DMS153 treated with DMSO at 0.1 percent for 48 hours (cell line): ENCODE data around the gene USP7.

Source experiments
- DNase-seq: peaks from one replicate; lab custom pipeline; 2025; ENCODE audit not compliant: unreplicated experiment; lab: John Stamatoyannopoulos, UW

The USP7 gene

DNA sequence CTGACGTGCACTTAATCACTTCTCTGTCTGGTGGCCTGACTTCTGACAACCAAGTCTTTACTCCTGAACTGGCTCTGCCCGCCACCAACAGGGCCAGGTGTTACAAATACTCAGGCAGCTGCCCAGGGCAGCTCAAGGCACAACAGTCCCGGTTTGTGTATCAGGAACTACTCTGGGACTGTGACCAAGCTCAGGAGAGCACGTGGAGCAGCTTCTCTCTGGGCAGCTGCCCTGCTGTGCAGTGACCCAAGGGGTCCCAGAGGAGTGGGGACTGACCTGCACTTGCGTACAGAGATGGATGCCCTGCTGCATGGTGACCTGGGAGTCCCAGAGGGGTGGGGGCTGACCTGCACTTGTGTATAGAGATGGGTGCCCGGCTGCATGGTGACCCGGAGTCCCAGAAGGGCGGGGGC is 59.7 kb downstream of the USP7 start:
- no peak for DNase-seq

DNA sequence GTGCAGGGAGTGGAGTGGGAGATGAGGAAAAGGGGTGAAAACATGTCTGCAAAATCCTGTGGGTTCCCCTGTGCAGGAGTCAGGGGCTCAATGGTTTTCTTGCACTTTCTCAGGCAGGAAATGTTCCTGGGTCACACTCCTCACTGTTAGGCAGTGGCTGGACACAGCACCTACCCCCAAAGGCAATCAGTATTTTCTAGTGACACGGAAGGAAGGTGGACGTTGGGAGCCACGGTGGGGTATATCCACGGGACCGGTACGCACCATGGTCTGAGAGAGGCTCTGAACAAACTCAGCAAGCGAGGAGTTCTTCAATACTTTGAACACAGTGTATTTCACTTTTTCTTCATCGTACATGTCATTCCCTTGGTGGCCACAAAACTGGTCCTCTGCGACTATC is 60.7 kb downstream of the USP7 start:
- no peak for DNase-seq

DNA sequence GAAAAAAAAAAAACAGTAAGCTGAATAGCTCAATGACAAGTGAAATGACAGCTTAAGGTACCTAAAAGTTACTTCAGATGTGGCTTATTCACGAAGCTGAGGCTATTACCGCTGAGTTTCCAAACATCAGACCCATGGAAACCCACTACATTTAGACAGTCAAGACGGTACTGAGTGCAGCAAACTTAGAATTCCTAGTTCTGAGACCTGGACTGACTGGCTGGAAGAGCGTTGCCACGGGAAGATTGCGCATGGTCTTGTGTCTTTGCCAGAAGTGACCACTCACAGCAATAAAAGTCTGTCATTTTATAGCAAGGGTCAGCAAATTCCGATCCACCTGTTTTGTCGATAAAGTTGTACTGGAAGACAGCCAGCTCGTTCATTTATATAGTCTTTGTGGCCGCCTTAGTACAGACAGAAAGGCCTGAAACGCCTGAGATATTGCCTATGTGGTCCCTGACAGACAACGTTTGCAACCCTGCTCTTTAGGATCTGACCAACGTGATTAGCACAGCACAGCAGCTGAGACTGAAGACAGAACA is 62.3 kb downstream of the USP7 start:
- no peak for DNase-seq

DNA sequence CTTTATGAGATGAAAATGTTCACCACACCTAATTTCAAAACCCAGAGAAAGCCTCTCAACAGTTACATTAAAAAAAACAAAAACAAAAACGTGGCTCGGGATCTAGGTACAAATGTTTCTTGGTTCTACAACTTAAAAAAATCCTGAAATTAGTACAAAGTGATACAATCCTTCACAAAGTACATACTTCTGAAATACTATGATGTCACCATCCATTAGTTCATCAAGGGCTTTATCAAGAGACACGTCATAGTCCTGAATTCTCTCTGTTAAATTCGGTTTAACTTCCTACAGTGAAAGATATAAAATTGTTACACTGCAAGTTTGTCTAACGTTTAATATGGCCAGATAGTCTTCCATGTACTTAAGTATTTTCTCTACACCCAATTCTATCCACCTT is 63.4 kb downstream of the USP7 start:
- DNase-seq: no peak

DNA sequence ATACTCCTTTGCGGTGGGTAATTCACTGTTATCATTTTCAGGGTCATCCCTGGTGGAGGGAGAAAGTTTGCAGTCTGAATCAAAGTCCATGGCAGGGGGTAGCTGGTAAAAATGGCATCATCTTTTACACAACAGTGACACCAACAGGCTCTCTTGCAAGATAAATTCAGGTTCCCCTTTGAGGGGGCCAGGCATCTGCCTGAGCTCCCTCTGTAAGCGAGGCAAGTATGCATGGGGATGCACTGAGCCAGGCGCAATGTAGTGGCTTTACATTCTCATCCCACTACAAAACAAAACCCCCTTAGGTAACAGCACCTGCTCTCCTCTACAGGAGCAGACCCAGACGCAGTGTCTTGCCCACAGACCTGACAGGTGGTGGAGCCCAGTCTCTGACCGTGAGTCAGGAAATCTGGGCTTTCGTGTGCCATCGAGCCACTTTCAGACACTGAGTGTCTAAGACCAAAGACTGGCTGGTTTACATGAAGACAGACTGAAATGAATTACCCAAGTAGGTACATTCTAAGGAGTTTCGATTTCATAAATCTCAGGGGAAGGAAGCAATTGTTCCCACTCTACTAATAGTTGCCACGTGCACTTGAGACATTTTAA is 63.9 kb downstream of the USP7 start:
- no peak for DNase-seq

DNA sequence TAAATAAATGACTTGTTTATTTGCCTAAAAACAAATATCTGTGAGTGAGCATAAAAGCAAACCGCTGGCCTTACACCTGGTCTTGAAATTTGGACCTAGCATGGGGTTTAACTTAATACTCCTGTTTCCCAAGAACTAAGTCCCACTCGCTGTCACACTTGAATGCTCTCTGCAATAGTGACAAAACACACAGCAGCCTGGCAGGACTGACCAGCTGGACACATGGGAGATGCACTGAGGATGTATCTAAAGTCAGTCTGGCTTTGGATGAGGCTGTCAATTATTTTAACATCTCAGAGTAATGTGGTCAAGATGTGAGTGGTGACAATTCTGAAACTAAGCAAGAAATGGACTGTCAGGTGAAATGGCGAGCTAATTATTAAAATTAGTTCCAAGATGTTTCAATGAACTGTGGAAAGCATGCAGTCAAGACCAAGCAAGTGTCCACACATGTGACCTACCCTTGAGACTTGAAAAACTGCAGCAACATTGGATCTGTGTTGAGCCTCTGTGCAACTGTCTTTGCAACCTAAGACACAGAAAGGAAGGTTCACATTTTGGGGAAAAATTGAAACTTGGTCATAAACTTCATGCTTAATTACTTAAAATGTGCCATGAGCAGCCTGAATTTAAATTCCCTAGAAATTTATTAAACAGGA is 64.9 kb downstream of the USP7 start:
- DNase-seq: no peak

DNA sequence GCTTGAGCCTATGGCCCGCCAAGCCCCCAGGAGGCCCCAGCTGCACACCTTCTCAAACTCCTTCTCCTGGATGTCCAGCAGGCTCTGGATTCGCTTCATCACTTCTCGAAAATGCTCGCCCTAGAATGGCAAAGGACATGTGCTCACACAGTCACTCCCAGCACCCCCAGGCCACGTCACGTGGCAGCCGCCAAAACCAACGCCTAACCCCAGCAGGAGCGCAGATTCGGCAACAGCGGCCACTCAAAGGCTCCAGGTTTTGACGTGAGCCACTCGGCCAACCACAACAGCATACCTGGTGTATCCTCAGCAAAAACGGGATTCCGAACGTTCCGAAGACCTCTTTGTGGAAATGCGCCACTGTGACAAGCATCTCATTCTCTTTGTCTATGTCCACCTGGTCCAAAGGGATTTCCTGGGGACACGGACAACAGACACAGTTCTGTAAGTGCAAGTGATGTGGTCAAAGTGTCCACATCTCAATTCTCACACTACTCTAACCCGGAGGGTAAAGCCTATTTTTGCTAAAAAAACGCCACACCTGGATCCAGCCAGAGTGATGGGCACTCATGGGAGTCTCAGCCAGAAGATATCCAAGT is 68.9 kb downstream of the USP7 start:
- no peak for DNase-seq

DNA sequence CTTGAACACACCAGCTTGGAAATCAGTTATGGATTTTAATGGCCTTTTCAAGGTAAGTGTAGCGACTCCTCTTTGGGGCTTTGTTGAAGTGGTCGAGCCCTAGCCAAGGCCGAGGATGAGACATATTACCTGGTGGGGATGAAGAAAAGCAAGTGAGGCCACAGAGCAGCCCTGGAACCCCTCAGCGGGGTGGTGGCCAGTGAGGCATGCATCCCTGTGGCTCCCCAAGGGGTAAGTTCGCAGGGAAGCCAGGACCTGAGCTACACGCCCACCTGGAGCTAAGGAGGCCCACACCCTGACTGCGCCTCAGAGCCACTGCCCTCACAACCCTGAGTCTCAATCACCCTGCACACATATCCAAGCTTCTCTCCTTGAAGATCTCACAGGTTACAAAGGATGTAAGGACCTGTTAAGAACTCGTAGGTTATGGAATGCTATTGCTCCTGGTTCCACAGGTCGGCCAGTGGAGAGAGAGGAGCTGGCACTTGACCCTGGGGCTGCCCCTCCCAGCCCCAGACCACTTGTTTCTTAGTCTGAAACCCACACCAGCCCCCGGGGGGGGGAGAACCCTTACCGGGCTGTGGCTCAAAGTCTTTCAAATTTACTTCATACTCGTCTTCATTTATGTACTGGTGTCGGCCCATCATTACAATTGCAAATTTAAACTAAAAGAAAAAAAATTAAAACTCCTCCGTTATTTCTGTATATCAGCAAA is 69.6 kb downstream of the USP7 start:
- DNase-seq: no peak

DNA sequence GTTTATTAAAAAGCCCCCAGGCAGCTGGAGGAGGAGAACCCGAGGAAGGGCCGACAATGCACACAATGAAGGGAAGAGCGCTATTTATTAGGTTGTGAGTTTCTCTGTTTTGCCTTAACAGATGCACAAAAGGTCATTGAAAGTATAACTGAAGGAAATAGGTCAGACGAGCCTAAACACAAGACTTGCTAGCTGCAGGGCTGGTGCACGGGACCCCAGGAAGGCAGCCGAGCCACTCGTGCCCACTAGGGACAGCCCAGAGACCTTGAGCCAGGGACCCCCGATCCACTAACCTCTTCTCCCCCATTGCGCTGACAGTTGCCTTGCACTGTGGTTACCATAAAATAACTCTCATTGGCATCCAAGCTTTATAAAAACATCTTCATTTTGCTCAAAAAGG is 70.3 kb downstream of the USP7 start:
- no peak for DNase-seq

DNA sequence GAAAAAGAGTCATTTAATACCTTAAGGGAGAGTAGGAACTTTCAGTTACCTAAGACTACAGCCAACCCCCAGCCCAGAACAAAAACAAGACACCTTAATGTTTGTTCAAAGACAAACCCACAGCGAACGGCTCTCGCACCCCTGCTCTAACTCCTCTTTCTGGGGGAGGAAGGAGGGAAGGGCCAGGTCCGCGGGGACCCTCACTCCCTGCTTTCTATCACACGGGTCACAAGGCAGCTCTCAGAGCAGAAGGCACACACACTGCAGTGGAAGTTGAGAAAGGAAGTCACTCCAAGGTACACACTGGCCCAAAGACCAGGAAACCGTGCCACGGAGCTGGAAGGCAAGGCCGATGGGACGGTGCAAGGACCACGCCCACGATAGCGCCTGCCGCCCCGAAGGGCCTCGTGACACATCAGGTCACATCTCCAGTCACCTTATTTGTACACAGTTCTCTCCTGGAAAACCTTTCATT is 71.6 kb downstream of the USP7 start:
- DNase-seq: no peak

DNA sequence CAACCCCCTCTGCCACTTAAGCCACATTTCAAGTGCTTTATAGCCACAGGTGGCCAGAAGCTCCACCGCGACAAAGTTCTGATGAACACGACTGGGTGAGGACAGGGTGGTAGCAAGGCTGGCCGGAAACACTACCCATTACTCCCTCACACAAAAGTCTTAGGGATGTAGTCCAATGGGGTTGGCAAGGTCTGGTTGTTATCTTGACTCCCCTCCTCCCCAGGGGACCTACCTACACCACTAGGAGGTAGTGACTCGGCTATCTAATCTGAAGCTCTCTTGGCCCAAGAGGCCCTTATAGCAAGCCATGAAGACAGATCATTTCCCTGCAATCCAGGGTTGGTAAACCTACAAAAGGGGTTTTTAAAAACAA is 73.2 kb downstream of the USP7 start:
- DNase-seq: no peak

DNA sequence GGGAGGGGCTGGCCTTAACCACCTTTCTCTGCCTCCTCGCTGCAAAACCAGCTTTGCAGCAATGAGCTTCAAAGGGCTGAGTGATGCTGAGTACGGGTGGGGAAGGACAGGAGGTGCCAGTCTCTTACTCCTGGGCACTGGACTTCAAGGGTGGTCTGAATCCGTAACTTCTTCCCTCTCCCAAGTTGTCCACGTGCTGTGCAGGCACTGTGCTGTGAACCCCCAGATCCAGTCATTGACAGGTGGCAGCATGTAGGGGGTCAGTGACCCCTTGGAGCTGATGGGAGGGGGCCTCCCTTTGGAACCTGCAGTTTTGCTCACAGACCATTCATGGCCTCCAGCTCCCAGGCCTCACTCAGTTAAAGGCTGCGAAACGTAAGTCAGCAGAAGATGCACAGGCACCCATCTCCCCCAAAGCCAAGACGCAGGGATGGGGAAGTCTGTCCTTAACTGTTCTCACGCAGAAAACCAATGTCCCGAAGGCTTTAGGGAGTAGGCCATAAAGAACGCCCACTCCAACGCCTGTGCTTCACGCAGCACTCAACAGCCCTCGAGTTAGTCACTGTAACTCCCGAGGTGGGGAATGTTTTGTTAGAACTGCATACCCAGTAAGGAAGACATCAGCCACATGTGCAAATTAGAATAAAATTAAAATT is 73.7 kb downstream of the USP7 start:
- no peak for DNase-seq

DNA sequence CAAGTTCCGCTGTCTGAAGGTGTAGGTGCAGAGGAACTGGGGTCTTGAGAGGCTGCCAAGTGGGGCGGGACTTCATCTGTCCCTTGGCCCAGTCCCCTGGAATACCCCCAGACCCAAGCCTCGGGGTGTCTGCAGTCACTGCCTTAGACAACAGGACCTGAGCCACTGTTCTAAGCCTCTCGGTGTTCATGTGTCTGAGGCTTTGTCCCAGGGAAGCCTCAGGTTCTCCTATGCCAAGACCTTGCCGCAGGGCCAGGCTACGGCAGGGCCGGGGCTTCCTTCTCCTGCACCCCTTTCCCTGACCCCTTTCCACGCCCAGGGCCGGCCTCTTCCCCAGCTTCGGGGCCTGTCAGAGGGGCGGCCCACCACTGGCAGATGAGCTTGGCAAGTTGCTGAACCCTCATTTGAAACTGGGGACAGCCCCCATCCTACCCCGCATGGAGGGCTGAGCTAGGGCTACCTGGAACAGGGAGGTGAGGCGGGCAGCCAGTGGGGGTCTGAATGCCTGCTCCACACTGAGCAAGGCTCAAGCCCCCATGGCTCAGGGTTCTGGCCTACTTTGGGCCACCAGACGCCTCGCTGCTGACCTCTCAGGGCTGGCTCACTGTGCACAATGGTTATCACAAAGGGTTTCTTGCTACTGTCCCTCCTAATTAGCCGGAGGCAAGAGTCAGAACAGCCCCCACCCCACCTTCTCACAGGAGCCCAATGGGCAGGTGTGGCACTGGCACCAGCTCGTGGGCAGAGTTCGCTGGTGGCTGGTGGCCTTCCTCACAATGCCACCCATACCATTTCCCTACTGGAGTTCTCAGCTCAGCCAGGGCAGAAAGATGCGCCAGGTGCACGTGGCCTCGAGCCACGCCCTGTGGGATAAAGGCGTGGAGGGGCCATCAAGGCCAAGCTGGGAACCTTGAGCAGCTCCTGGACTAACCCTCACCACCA is 74.5 kb downstream of the USP7 start:
- DNase-seq: no peak

DNA sequence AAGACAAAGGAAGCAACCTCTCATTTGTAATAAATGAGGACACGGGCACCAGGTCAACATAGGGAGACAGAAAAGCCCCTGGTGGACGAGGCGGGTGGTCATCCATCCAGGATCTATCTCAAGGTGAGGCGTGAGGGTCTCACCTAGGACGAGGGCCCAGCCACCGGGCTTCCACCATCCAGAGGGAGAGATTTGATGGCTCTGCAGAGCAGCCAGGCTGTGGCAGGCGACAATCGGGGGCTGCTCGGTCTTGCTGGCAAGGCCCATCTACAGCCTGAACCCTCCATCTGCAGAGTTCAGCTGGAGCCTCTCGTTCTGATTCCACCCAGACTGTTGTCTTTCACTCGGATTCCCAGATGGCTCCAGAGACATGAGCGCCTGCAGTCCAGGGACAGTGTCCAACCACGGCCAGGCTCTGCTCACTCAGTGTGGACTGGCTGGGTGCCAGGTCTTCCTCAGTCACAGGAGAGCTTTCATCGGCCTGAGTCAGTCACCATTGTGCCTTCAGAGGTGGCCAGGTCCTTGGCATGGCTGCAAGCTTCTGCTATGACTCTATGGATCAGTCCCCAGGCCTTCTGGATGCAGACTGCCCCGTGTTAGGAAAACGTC is 75.7 kb downstream of the USP7 start:
- DNase-seq: no peak

DNA sequence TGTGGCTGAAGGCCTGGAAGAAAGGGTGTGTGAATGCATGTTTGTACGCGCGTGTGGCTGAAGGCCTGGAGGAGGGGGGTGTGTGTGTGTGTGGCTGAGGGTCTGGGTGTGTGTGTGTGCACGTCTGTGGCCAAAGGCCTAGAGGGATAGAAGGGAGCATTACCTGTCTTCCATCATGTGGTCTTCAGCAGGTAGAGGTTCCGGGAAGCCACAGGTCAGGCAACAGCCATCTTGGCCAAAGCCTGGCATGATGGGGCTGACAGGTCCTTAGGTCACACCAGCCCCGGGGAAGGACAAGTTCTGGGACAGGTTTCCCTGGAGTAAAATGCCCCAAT is 76.3 kb downstream of the USP7 start:
- no peak for DNase-seq

DNA sequence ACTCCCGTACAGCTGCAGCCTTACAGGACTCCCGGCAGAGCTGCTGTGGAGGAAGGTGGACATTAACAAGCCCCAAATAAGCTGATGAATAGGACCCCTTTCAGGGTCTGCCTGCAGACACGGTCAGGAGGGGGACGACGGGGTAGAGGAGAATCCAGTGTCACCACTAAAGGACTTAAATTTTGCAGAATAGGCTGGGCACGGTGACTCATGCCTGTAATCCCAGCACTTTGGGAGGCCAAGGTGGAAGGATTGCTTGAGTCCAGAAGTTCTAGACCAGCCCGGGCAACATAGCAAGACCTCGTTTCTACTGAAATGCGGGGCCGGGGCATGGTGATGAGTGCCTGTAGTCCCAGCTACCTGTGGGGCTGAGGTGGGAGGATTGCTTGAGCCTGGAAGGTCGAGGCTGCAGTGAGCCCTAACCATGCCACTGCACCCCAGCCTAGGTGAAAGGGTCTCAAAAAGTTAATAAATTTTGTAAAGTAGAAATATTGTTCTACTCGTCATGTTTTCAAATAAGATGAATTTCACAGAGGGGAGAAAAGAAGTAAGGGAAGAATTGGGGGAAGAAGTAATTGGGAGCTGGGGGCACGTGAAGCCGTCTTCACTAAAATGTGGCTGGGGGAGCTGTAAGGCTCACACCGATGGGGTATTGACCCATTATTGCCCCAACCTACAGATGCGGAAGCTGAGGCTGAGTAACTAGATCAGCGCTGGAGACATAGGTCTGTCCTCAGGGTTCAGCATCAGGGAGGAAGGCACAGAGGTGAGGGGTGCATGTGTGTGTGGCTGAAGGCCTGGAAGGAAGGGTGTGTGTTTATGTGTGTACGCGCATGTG is 76.9 kb downstream of the USP7 start:
- no peak for DNase-seq

DNA sequence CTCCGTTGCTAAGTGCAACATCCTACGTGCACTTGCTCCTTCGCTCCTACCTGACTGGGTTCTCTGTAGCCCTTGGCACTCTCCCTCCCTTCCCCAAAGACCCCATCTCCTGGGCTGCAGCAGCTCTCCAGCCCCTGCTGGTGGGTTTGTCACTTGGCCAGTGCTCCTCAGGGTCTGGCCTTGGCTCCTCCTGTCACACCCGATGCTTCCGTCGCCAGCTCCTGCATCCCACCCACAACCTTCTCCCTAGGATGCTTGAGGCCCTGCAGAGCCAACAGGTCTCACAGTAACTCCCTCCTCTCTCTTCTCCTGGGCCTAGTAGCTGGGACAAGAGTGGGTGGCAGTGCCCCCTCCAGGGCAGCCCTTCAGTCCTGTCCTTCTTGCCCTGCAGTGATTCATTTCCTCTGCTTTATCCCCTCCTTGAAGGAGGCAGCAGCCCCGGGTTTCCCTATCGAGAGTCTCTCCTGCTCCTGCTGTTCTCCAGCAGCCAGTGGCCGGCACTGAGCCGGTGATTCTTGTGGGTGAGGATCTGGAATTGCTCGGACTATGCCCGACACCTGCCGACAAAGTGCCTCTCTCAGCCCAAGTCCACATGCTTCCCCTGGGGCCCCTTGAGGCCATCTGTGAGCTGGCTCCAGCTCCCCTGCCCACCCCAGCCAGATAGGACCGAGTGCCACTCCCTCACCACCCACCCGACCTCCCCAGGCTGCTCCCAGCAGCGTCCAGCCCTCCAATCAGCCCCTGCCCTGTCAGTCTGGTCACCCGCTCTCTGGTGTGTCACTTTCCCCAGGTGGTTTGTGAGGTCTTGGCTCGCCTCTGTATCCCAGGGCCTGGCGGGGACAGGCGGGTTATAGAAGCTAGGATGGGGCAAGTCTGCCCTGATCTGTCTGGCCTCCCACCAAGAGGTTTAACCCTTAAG is 77.8 kb downstream of the USP7 start:
- DNase-seq: no peak
